Activated naive CD8-positive, alpha-beta T cell (primary cell): Measurements from ENCODE around the gene TMC8.
A peak's percentile ranks its signal among the peaks of the same experiment; 100 is the strongest.
"Not testable (repeated sequence)": the region's sequence is repeated elsewhere in the genome, so short reads cannot be mapped to it uniquely, and the experiment has no call there.

Experiments
- H3K27ac Mint-ChIP-seq: one replicate; pipeline ENCODE4 v1.8.0; 2021; ENCODE audit warnings: mixed read lengths
- H3K27me3 Mint-ChIP-seq: one replicate; pipeline ENCODE4 v1.8.0; 2021; ENCODE audit warnings: mixed read lengths
- H3K36me3 Mint-ChIP-seq: one replicate; pipeline ENCODE4 v1.8.0; 2021; ENCODE audit warnings: mixed read lengths
- H3K4me1 Mint-ChIP-seq: one replicate; pipeline ENCODE4 v1.8.0; 2021; ENCODE audit warnings: low read depth, mixed read lengths
- H3K4me3 Mint-ChIP-seq: one replicate; pipeline ENCODE4 v1.8.0; 2021; ENCODE audit warnings: mild to moderate bottlenecking, mixed read lengths
- H3K9me3 Mint-ChIP-seq: one replicate; pipeline ENCODE4 v1.8.0; 2021; ENCODE audit warnings: low read depth, mixed read lengths

The TMC8 gene

GRCh38 chr17:78130437-78131101 lies at the start of gene TMC8:
Gene TMC8, plus strand, starts transcription at chr17:78130771. Its CDS starts 818 bp downstream, at chr17:78131589.
- peak within 1 kb of the TSS; percentile 95 for H3K27ac Mint-ChIP-seq
- peaks cover 56% of the 10 kb centered on the region for H3K4me1 Mint-ChIP-seq
- H3K9me3 Mint-ChIP-seq = no peaks in the 10 kb centered on the region
- H3K36me3 Mint-ChIP-seq = peaks cover 7% of the 10 kb centered on the region
- H3K27me3 Mint-ChIP-seq = no peaks in the 10 kb centered on the region
- peak within 1 kb of the TSS; percentile 93 for H3K4me3 Mint-ChIP-seq

DNA sequence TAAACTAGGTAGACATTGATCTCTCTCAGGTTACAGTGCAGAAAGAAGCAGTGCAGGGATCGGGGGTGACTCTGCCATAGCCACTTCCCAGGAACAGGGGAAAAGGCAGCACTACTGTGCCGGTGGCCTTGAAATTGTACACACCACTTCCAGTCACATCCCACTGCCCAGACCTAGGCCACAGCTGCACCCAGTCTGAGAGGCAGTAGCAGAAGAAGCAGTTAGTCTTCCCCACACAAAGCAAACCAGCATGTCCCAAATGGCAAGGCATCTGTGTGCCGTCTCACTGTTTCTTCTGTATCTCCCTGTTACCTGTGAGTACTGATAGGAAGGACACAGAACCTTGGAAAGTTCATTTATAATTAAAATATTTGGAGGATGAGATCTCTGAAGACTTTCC lies 49.0 kb upstream of the TMC8 start:
- H3K36me3 Mint-ChIP-seq = no peaks in the 10 kb centered on the region
- no peaks in the 10 kb centered on the region for H3K9me3 Mint-ChIP-seq
- H3K4me1 Mint-ChIP-seq = no peaks in the 10 kb centered on the region
- no peaks in the 10 kb centered on the region for H3K27me3 Mint-ChIP-seq
- H3K27ac Mint-ChIP-seq = peak overlapping the region; percentile 34
- no peak overlapping the region for H3K4me3 Mint-ChIP-seq

GRCh38 chr17:78082355-78082872 lies 48.2 kb upstream of the TMC8 start:
- peak overlapping the region; percentile 34 for H3K27ac Mint-ChIP-seq
- not testable (repeated sequence) for H3K36me3 Mint-ChIP-seq

GRCh38 chr17:78082988-78083387 lies 47.6 kb upstream of the TMC8 start:
- no peaks in the 10 kb centered on the region for H3K36me3 Mint-ChIP-seq
- H3K27ac Mint-ChIP-seq = peak overlapping the region; percentile 35
- no peaks in the 10 kb centered on the region for H3K9me3 Mint-ChIP-seq
- no peak overlapping the region for H3K4me3 Mint-ChIP-seq
- no peaks in the 10 kb centered on the region for H3K27me3 Mint-ChIP-seq
- H3K4me1 Mint-ChIP-seq = no peaks in the 10 kb centered on the region

More at GRCh38 chr17:78082355-78082872, 48.2 kb upstream of the TMC8 start:
- not testable (repeated sequence) for H3K9me3 Mint-ChIP-seq, H3K27me3 Mint-ChIP-seq, H3K4me3 Mint-ChIP-seq, H3K4me1 Mint-ChIP-seq

- H3K9me3 Mint-ChIP-seq = no peaks in the 10 kb centered on the region
- H3K27me3 Mint-ChIP-seq = no peaks in the 10 kb centered on the region
- H3K36me3 Mint-ChIP-seq = no peaks in the 10 kb centered on the region
- peak overlapping the region; percentile 38 for H3K27ac Mint-ChIP-seq
- H3K4me1 Mint-ChIP-seq = no peaks in the 10 kb centered on the region
- H3K4me3 Mint-ChIP-seq = no peak overlapping the region
Observed at GRCh38 chr17:78086740-78087139, 43.8 kb upstream of the TMC8 start.

DNA sequence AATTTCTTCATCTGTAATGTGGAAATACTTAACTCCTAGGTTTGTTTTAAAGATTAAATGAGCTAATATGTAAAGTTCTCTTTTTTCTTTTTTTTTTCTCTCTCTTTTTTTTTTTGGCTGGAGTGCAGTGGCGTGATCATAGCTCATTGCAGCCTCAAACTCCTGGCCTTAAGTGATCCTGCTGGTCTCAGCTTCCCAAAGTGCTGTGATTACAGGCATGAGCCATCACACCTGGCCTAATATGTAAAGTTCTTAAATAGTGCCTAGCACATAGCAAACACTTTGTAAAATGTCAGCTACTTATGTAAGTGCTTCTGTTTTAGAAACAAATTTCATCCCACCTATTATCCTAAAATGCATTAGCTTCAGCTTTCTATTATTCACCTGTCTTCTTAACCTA lies 42.0 kb upstream of the TMC8 start:
- Mint-ChIP-seq H3K9me3 (no peaks in the 10 kb centered on the region), H3K27ac (peak overlapping the region; percentile 68), H3K4me3 (no peak overlapping the region), H3K36me3 (no peaks in the 10 kb centered on the region), H3K27me3 (no peaks in the 10 kb centered on the region), H3K4me1 (no peaks in the 10 kb centered on the region)

- Mint-ChIP-seq H3K9me3 (no peaks in the 10 kb centered on the region), H3K27me3 (no peaks in the 10 kb centered on the region), H3K4me3 (no peak overlapping the region), H3K27ac (peak overlapping the region; percentile 84), H3K4me1 (no peaks in the 10 kb centered on the region), H3K36me3 (no peaks in the 10 kb centered on the region)
Observed at GRCh38 chr17:78089576-78090281, 40.8 kb upstream of the TMC8 start.

DNA sequence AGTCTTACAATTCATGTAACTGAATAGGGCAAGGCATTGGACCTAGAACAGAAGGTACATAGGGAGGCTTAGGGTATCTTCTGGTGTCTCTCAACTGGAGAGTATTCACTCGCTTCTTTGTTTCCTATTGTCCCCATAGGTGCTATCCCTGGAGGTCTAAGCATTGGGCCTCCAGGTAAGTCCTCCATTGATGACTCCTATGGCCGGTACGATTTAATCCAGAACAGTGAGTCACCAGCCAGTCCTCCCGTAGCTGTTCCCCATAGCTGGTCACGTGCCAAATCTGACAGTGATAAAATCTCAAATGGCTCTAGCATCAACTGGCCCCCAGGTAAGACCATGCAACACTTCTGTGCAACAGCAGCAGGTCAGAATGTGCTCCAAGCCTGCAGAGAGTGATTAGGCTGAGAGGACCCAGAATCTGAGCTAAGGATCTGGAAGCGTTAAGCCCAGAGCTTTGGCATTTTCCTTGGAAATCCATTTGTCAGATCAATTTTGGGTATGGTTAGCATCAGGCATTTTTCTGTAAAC lies 37.7 kb upstream of the TMC8 start:
- Mint-ChIP-seq H3K36me3 (no peaks in the 10 kb centered on the region), H3K27me3 (no peaks in the 10 kb centered on the region), H3K4me3 (no peak overlapping the region)

GRCh38 chr17:78095035-78095434 lies 35.5 kb upstream of the TMC8 start:
- Mint-ChIP-seq H3K9me3 (no peaks in the 10 kb centered on the region), H3K4me1 (no peaks in the 10 kb centered on the region), H3K4me3 (no peak overlapping the region), H3K27me3 (no peaks in the 10 kb centered on the region), H3K27ac (peak overlapping the region; percentile 38), H3K36me3 (peaks cover 3% of the 10 kb centered on the region)

More for the DNA sequence above, 37.7 kb upstream of the TMC8 start:
- no peak overlapping the region for H3K27ac Mint-ChIP-seq
- no peaks in the 10 kb centered on the region for H3K9me3 Mint-ChIP-seq
- H3K4me1 Mint-ChIP-seq = no peaks in the 10 kb centered on the region

DNA sequence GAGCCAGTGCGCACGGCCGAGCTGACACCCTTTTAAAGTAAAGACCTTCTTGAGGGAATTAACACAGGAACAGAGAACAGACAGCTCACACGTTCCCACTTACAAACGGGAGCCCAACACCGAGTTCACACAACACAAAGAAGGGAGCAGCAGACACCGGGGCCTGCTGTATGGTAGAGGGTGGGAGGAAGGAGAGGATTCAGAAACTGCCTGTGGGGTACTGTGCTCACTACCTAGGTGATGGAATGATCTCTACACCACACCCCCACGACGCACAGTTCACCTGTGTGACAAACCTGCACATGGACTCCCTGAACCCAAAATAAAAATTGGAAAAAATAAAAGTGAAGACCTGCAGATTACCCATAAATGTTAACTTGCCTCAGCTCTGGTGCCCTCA lies 34.5 kb upstream of the TMC8 start:
- Mint-ChIP-seq H3K27ac (no peak overlapping the region), H3K4me3 (no peak overlapping the region), H3K36me3 (peaks cover 3% of the 10 kb centered on the region), H3K4me1 (no peaks in the 10 kb centered on the region), H3K9me3 (no peaks in the 10 kb centered on the region), H3K27me3 (no peaks in the 10 kb centered on the region)

- Mint-ChIP-seq H3K27me3 (no peaks in the 10 kb centered on the region), H3K36me3 (peaks cover 7% of the 10 kb centered on the region), H3K27ac (peak overlapping the region; percentile 64), H3K4me1 (no peaks in the 10 kb centered on the region), H3K4me3 (no peak overlapping the region), H3K9me3 (no peaks in the 10 kb centered on the region)
Observed at GRCh38 chr17:78101112-78101511, 29.5 kb upstream of the TMC8 start.

- H3K27ac Mint-ChIP-seq = peak overlapping the region; percentile 10
- peaks cover 7% of the 10 kb centered on the region for H3K36me3 Mint-ChIP-seq
- no peaks in the 10 kb centered on the region for H3K4me1 Mint-ChIP-seq
- no peaks in the 10 kb centered on the region for H3K9me3 Mint-ChIP-seq
- no peaks in the 10 kb centered on the region for H3K27me3 Mint-ChIP-seq
- no peak overlapping the region for H3K4me3 Mint-ChIP-seq
Observed at GRCh38 chr17:78101542-78101941, 29.0 kb upstream of the TMC8 start.

DNA sequence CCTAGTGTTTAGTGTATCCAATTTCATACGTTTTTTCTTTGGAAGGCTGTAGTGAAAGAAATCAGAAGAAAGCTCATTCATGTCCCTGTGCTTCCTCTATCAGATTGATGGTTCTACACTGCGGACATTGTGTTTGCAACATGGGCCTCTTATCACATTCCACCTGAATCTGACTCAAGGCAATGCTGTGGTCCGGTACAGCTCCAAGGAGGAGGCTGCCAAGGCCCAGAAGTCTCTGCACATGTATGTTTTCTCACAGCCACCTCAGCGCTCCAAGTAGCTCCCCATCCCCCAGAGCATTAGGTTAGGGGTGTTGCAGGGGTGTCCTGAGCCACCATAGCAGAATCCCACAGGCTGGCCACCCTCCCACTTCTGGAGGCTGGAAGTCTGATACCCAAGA lies 27.3 kb upstream of the TMC8 start:
- H3K9me3 Mint-ChIP-seq = no peaks in the 10 kb centered on the region

GRCh38 chr17:78104540-78104941 lies 26.0 kb upstream of the TMC8 start:
- Mint-ChIP-seq H3K4me1 (peaks cover 13% of the 10 kb centered on the region), H3K9me3 (no peaks in the 10 kb centered on the region), H3K36me3 (peaks cover 5% of the 10 kb centered on the region), H3K27ac (no peak overlapping the region), H3K4me3 (no peak overlapping the region), H3K27me3 (no peaks in the 10 kb centered on the region)

More for the DNA sequence above, 27.3 kb upstream of the TMC8 start:
- Mint-ChIP-seq H3K27me3 (no peaks in the 10 kb centered on the region), H3K4me1 (peaks cover 10% of the 10 kb centered on the region), H3K27ac (no peak overlapping the region), H3K36me3 (peaks cover 7% of the 10 kb centered on the region), H3K4me3 (no peak overlapping the region)

DNA sequence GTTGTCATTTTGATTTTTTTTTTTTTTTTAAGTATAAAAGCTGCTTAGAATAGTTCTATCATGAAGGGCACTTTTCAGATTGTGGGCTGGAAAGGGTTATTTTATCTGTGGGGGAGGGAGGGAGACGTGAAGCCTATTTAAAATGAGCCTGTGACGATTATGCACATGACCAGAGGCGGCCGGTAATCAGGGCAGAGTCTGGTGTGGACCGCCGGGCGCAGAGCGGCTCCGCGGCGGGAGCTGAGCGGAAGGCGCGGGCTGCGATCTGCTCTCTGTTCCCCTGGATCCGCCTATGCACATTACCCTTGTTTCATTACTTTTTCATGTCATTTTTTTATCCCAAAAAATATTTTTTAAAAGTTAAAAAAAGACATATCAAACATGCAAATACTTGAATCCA lies 25.5 kb upstream of the TMC8 start:
- no peak overlapping the region for H3K4me3 Mint-ChIP-seq
- H3K4me1 Mint-ChIP-seq = peaks cover 13% of the 10 kb centered on the region
- no peak overlapping the region for H3K27ac Mint-ChIP-seq
- no peaks in the 10 kb centered on the region for H3K27me3 Mint-ChIP-seq
- peaks cover 3% of the 10 kb centered on the region for H3K36me3 Mint-ChIP-seq
- no peaks in the 10 kb centered on the region for H3K9me3 Mint-ChIP-seq
